Keratinocyte (primary cell): ENCODE results near the gene POLE. TPM values are rescaled to one million over a fixed set of nuclear protein-coding genes. Genes with fewer than 3 reads are reported as not detected.

Source experiments
- DNase-seq: peaks from one replicate; pipeline ENCODE4 v3.0.0-alpha.2; 2011; ENCODE audit warnings: low read depth, missing footprints, low spot score
- FAIRE-seq: peaks from 2 replicates; lab custom pipeline; 2011; peaks lifted over from hg19 to GRCh38; lab: Jason Lieb, UNC
- H2AFZ ChIP-seq: 2 replicates; pipeline ENCODE4 v1.6.0; 2012; ENCODE audit warnings: low read length, control low read depth, inconsistent platforms; ENCODE audit not compliant: control insufficient read depth
- H3K27ac ChIP-seq: 2 replicates; pipeline ENCODE4 v1.5.1; 2011; ENCODE audit warnings: low read length; ENCODE audit not compliant: control insufficient read depth, insufficient read depth
- H3K27me3 ChIP-seq: 3 replicates; pipeline ENCODE4 v1.6.0; 2011; ENCODE audit warnings: low read length; ENCODE audit not compliant: control insufficient read depth, insufficient read depth; ENCODE audit errors: extremely low read depth
- H3K36me3 ChIP-seq, 2 experiments: 2 replicates in 1 of 2; 3 replicates in 1 of 2; pipeline ENCODE4 v1.5.1; 2011; ENCODE audit warnings: low read length in 2 of 2, mild to moderate bottlenecking in 1 of 2; ENCODE audit not compliant: control insufficient read depth in 2 of 2, insufficient read depth in 2 of 2; ENCODE audit errors: extremely low read depth in 1 of 2
- H3K4me1 ChIP-seq: 3 replicates; pipeline ENCODE4 v1.5.1; 2011; ENCODE audit warnings: low read length; ENCODE audit not compliant: control insufficient read depth, insufficient read depth; ENCODE audit errors: extremely low read depth
- H3K4me2 ChIP-seq: 3 replicates; pipeline ENCODE4 v1.6.0; 2011; ENCODE audit warnings: low read depth, low read length; ENCODE audit not compliant: control insufficient read depth, insufficient read depth; ENCODE audit errors: extremely low read depth
- H3K4me3 ChIP-seq, 3 experiments: fragments of 200-600 bp in 1 of 3; sonication (generic) in 1 of 3; 2 replicates in 2 of 3; 3 replicates in 1 of 3; pipeline ENCODE4 v1.5.1; 2011 to 2016; ENCODE audit warnings: low read length in 3 of 3, mild to moderate bottlenecking in 3 of 3, control low read depth in 2 of 3, inconsistent platforms in 1 of 3, low read depth in 1 of 3, mixed read lengths in 1 of 3, mixed run types in 1 of 3, moderate library complexity in 1 of 3; ENCODE audit not compliant: control insufficient read depth in 2 of 3, insufficient read depth in 2 of 3; ENCODE audit errors: extremely low read depth in 1 of 3
- H3K79me2 ChIP-seq: 2 replicates; pipeline ENCODE4 v1.6.0; 2012; ENCODE audit warnings: low read length; ENCODE audit not compliant: control insufficient read depth, insufficient read depth
- H3K9ac ChIP-seq: 3 replicates; pipeline ENCODE4 v1.6.0; 2011; ENCODE audit warnings: low read length; ENCODE audit not compliant: control insufficient read depth, insufficient read depth; ENCODE audit errors: extremely low read depth
- H3K9me1 ChIP-seq: 3 replicates; pipeline ENCODE4 v1.6.0; 2011; ENCODE audit warnings: low read length; ENCODE audit not compliant: control insufficient read depth, insufficient read depth; ENCODE audit errors: extremely low read depth
- H3K9me3 ChIP-seq: 2 replicates; pipeline ENCODE4 v1.5.1; 2012; ENCODE audit warnings: low read depth, low read length; ENCODE audit not compliant: control insufficient read depth
- H4K20me1 ChIP-seq: 3 replicates; pipeline ENCODE4 v1.6.0; 2011; ENCODE audit warnings: low read length; ENCODE audit not compliant: control insufficient read depth, insufficient read depth; ENCODE audit errors: extremely low read depth
- EZH2 ChIP-seq: IDR thresholded peaks from one replicate; pipeline ENCODE4 v1.6.1; 2012; ENCODE audit warnings: inconsistent platforms, mild to moderate bottlenecking, low read length, moderate library complexity
- dilution Hi-C: fragments of 300-500 bp; cut with MboI; formaldehyde crosslinking; loops from one replicate; pipeline ENCODE4 v1.7.0; 2020; ENCODE audit warnings: low sequenced_read_pairs; ENCODE audit not compliant: extremely low pct_ligation_motif_present
- polyA plus RNA-seq, 5 experiments: library from polyadenylated mRNA; depleted of rRNA in 3 of 5; stranded (reverse) in 3 of 5; stranded (forward) in 1 of 5; unstranded in 1 of 5; fragments of >200 nt; gene quantifications; 1 replicate in 1 of 5; 2 replicates in 3 of 5; 3 replicates in 1 of 5; pipeline versions ENCODE4 v1.2.1 to v1.2.3, GENCODE V29; 2011 to 2012; ENCODE audit warnings: missing spikeins in 2 of 5, low read depth in 1 of 5, low replicate concordance in 1 of 5
- TF ChIP-seq, protein P1 (sequence below), 3 experiments: IDR thresholded peaks in 1 of 3; conservative IDR thresholded peaks in 1 of 3; optimal IDR thresholded peaks in 1 of 3; 2 replicates in 2 of 3; 3 replicates in 1 of 3; pipeline versions ENCODE3 to v1.5.1; 2011; ENCODE audit warnings: low read length in 3 of 3, mild to moderate bottlenecking in 3 of 3, moderate library complexity in 2 of 3, control low read depth in 1 of 3, inconsistent platforms in 1 of 3; ENCODE audit not compliant: insufficient read depth in 2 of 3; ENCODE audit errors: extremely low read depth in 1 of 3

POLE gene
- polyA plus RNA-seq, 1 donor (not counting 4 experiments of a cell fraction or from before 2014, with no cell fraction given) = 14.8 TPM

DNA sequence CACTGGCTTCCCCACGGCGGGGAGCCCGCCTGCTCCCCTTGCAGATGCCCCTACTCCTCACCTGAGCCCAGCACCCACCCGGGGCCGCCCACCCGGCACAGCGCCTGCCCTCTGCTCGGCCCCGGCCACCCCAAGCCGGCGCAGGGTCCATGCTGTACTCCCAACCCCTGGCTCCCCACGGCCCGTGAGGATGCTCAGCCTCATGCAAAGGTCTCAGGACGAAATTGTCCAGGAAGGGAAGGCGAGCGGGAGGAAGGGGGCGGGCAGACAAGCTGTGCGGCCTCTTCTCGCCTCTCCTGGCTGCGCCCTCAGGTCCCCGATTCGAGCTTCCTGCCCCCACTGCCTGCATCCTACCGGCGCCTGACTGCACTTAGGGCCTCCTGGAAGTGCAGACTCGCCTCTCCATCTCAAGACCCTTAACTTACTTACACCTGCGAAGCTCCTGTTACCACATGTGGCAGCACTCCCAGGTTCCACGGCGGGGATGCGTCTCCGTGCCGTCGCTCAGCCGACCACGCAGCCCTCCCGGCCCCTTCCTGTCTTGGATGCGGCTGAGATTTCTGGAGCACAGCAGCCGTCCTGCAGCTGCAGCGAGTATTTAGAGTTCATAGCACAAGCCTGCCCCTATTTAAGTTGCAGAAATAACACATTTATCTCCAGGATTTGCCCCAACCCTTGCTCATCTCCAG, 94.7 kb downstream of the POLE start:
- dilution Hi-C loops = no loop called here
- FAIRE-seq (no peak), DNase-seq (no peak)
- no peak for TF ChIP-seq EZH2
- TF ChIP-seq, protein P1, sequence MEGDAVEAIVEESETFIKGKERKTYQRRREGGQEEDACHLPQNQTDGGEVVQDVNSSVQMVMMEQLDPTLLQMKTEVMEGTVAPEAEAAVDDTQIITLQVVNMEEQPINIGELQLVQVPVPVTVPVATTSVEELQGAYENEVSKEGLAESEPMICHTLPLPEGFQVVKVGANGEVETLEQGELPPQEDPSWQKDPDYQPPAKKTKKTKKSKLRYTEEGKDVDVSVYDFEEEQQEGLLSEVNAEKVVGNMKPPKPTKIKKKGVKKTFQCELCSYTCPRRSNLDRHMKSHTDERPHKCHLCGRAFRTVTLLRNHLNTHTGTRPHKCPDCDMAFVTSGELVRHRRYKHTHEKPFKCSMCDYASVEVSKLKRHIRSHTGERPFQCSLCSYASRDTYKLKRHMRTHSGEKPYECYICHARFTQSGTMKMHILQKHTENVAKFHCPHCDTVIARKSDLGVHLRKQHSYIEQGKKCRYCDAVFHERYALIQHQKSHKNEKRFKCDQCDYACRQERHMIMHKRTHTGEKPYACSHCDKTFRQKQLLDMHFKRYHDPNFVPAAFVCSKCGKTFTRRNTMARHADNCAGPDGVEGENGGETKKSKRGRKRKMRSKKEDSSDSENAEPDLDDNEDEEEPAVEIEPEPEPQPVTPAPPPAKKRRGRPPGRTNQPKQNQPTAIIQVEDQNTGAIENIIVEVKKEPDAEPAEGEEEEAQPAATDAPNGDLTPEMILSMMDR (optimal IDR thresholded peaks at IDR 0.05 in 1 of 3, IDR thresholded peaks at IDR 0.05 in 1 of 3, conservative IDR thresholded peaks at IDR 0.05 in 1 of 3; ENCODE audit: extremely low read depth in 1 of 3, insufficient read depth in 2 of 3, low read length in 3 of 3) = no peak
- H2AFZ ChIP-seq = no peak overlapping the region
- H3K27me3 ChIP-seq = peaks cover 21% of the 10 kb centered on the region
- H3K4me1 ChIP-seq = peaks cover 3% of the 10 kb centered on the region
- no peaks in the 10 kb centered on the region for H3K36me3 ChIP-seq
- H4K20me1 ChIP-seq = no peaks in the 10 kb centered on the region
- no peak overlapping the region for H3K4me3 ChIP-seq
- H3K9ac ChIP-seq = no peak overlapping the region
- H3K4me2 ChIP-seq = no peak overlapping the region
- H3K9me3 ChIP-seq = no peaks in the 10 kb centered on the region
- H3K9me1 ChIP-seq = no peaks in the 10 kb centered on the region
- no peaks in the 10 kb centered on the region for H3K79me2 ChIP-seq
- no peak overlapping the region for H3K27ac ChIP-seq

DNA sequence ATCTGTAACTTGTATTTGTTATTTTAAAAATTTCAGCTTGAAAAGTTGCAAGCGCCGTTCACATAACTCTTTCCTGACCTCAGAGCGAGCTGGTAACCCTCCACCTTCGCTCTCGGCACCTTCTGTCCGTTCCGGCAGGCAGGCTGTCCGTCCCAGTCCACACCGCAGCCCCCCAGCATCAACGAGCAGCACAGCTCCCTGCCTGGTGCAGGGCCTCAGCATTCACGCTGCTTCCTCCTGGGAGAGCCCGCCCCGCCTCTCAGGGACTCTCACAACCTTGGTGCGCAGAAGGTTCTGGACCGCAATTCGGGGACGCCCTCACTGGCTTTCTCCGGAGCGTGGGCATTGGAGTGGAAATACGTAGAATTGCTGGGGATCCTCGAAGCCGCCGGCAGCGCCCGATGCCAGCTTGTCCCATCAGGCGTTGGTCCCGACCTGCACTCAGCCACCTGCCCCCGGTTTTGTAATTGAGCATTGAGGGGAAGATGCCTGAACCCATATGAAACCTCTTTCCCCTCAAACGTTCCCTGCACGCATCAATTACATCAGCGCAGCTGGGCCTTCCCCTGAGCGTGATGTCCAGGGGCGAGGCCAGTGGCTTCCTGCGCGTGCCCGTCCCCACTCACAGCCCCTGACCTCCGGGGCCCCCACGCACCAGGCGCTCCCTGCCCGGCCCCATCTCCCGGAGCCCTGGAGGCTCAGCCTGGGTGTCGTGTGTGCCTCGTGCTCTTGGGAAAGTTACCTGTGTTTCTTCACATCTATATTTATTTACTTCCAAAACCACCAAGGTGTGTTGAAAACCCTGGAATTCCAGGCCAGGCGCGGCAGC, 95.8 kb downstream of the POLE start:
- Histone ChIP-seq H3K27me3 (peaks cover 20% of the 10 kb centered on the region), H3K9ac (no peak overlapping the region), H4K20me1 (no peaks in the 10 kb centered on the region), H3K4me1 (peaks cover 3% of the 10 kb centered on the region), H3K79me2 (no peaks in the 10 kb centered on the region), H3K4me2 (no peak overlapping the region), H2AFZ (no peak overlapping the region), H3K36me3 (no peaks in the 10 kb centered on the region), H3K27ac (no peak overlapping the region), H3K9me1 (no peaks in the 10 kb centered on the region), H3K4me3 (no peak overlapping the region), H3K9me3 (no peaks in the 10 kb centered on the region)
- FAIRE-seq = no peak
- TF ChIP-seq EZH2 = no peak
- TF ChIP-seq, protein P1 (optimal IDR thresholded peaks at IDR 0.05 in 1 of 3, IDR thresholded peaks at IDR 0.05 in 1 of 3, conservative IDR thresholded peaks at IDR 0.05 in 1 of 3; ENCODE audit: extremely low read depth in 1 of 3, insufficient read depth in 2 of 3, low read length in 3 of 3) = no peak
- dilution Hi-C loops = no loop called here
- DNase-seq = no peak
